Effector memory CD8-positive, alpha-beta T cell (primary cell): ENCODE results near the gene NUMA1.

ENCODE experiments used
- ATAC-seq: fragments of 150-1000 bp; cut with Tn5 transposase; replicated peaks from 2 replicates; pipeline ENCODE4 v1.10.0; 2021; ENCODE audit warnings: mild to moderate bottlenecking, moderate library complexity
- DNase-seq, 3 experiments: peaks; one replicate each; pipeline ENCODE4 v3.0.0; 2021
- H3K27ac Mint-ChIP-seq, 2 donors: one replicate each; pipeline ENCODE4 v1.8.0; 2022; ENCODE audit warnings: mild to moderate bottlenecking in 2 of 2, mixed read lengths in 2 of 2, moderate library complexity in 2 of 2
- H3K27me3 Mint-ChIP-seq, 2 donors: one replicate each; pipeline ENCODE4 v1.8.0; 2022; ENCODE audit warnings: mixed read lengths in 2 of 2
- H3K36me3 Mint-ChIP-seq: one replicate; pipeline ENCODE4 v1.8.0; 2022; ENCODE audit warnings: mild to moderate bottlenecking, moderate library complexity, mixed read lengths; ENCODE audit not compliant: insufficient read depth
- H3K4me1 Mint-ChIP-seq, 2 donors: one replicate each; pipeline ENCODE4 v1.8.0; 2022; ENCODE audit warnings: low read depth in 2 of 2, mixed read lengths in 2 of 2
- H3K4me3 Mint-ChIP-seq, 2 donors: one replicate each; pipeline ENCODE4 v1.8.0; 2022; ENCODE audit warnings: mild to moderate bottlenecking in 2 of 2, mixed read lengths in 2 of 2, moderate library complexity in 2 of 2
- H3K9me3 Mint-ChIP-seq, 2 donors: one replicate each; pipeline ENCODE4 v1.8.0; 2022; ENCODE audit warnings: mixed read lengths in 2 of 2

NUMA1 gene

DNA sequence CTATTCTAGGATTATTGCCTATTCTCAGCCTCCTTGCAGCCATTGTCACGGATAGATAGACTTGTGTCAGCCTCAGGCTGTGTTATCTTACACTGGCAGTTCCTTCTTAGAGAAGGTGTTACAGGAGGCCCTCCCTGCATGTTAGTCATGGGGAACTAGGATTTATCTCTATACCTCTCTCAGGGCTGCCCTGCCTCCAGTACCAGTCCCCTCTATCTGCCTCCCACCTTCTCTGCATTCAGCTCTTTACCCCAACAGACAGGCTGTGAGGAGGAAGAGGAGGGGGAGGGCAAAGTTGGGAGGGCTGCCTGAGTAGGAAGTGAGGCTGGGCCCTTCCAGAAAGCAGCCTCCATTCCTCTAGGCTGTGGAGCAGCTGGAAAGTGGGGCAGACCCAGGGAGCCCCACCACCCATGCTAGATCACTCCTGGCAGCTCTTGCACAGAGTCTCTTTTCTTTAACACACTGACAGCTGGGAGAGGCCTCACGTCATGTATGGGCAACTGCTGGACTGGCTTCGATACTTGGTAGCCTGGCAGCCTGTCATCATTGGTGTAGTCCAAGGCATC lies 84.5 kb downstream of the NUMA1 start:
- DNase-seq: no peak
- Mint-ChIP-seq H3K36me3 (peaks cover 6% of the 10 kb centered on the region), H3K4me1 (peaks cover 24 to 25% of the 10 kb centered on the region in 2 donors), H3K4me3 (no peak overlapping the region), H3K9me3 (no peaks in the 10 kb centered on the region), H3K27ac (peak overlapping the region; percentile 11 to 53), H3K27me3 (no peaks in the 10 kb centered on the region)
- no peak for ATAC-seq

DNA sequence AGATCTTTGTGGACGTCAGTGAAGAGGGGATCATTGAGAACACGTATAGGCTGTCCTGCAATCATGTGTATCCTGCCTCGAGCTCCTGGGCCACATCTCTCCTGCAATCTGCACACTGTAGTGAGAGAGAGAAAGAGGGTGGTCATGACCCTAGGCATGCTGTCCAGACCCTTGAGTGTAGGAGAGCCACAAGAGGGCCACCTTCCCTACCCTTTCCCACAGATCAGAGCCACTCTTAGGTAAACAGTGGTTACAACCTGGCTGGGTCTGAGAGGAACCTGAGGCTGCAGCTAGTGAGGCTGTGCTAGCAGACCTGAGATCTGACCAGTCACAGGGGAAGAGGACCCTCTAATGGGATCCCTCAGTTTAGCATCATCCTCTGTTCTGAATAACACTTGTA lies 85.6 kb downstream of the NUMA1 start:
- Mint-ChIP-seq H3K9me3 (no peaks in the 10 kb centered on the region), H3K27me3 (no peaks in the 10 kb centered on the region), H3K4me3 (no peak overlapping the region), H3K4me1 (peaks cover 19 to 21% of the 10 kb centered on the region in 2 donors), H3K27ac (no peak overlapping the region), H3K36me3 (peaks cover 6% of the 10 kb centered on the region)
- ATAC-seq (no peak), DNase-seq (no peak)

DNA sequence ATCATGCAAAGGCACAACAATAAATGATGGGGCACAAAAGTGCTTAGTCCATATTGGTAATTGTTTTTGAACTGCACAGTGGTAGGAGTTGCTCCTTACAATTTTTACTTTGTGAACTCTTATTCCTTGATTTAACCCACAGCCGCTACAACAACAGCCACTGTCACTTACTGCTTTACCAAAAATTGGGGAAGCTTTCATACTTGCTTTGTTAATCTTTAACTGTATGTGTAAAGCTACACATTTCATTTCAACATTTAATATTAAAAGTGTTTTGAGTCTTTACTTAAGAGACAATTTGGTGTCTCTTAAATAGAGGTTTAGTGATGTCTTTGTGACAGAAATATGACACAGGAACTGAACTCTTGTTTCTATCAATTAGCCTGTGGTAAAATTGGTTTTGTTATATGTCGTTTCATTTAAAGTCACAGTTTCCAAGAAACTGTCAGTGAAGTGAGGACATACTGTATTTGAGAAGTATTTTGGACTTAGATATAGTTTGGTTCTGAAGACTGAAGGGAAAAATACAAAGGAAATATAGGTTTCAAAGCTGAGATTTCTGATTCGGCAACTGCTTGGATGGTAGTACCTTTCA lies 88.1 kb downstream of the NUMA1 start:
- no peaks in the 10 kb centered on the region for H3K27me3 Mint-ChIP-seq
- H3K27ac Mint-ChIP-seq: no peak overlapping the region
- DNase-seq (no peak), ATAC-seq (no peak)
- no peaks in the 10 kb centered on the region for H3K9me3 Mint-ChIP-seq
- H3K36me3 Mint-ChIP-seq: peaks cover 9% of the 10 kb centered on the region
- peaks cover 0 to 4% of the 10 kb centered on the region in 2 donors for H3K4me1 Mint-ChIP-seq
- H3K4me3 Mint-ChIP-seq: no peak overlapping the region

DNA sequence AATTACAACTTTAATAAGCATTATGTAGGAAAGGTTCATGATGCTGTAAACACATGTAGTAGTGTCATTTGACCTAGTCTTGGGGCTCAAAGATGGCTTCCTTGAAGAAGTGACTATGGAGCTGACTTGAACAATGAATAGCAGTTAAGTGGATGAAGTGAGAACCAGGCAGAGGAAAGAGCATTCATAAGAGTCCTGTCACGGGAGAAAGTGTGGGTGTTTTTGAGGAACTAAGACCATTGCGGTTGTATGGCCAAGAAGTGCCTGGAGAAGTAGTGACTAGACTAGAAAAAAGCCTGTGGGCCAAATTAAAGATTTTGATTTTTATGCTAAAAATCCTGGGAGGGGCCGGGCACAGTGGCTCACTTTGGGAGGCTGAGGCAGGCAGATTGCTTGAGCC lies 88.8 kb downstream of the NUMA1 start:
- peak; percentile 36 for ATAC-seq
- Mint-ChIP-seq H3K27ac (no peak overlapping the region), H3K4me3 (no peak overlapping the region), H3K9me3 (no peaks in the 10 kb centered on the region), H3K4me1 (peaks cover 0 to 4% of the 10 kb centered on the region in 2 donors), H3K36me3 (peaks cover 9% of the 10 kb centered on the region), H3K27me3 (no peaks in the 10 kb centered on the region)
- DNase-seq: no peak

DNA sequence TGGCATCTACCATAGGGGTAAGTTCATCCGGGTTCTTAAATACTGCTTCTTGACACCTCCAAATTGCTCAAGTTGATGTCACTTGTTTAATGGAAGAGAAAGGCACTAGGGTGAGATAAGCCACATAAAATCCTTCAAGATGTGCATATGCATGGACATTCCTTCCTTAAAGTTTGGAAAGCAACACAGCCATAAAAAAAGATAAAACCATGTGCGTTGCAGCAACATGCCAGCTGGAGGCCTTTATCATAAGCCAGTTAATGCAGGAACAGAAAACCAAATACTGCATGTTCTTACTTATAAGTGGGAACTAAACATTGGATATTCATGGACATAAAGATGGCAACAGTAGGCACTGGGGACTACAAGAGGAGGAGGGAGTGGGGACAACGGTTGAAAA lies 89.6 kb downstream of the NUMA1 start:
- ATAC-seq (no peak), DNase-seq (no peak)
- H3K4me3 Mint-ChIP-seq: no peak overlapping the region
- peaks cover 0 to 4% of the 10 kb centered on the region in 2 donors for H3K4me1 Mint-ChIP-seq
- no peaks in the 10 kb centered on the region for H3K27me3 Mint-ChIP-seq
- H3K36me3 Mint-ChIP-seq: peaks cover 9% of the 10 kb centered on the region
- H3K27ac Mint-ChIP-seq: peak overlapping the region in 1 of 2 donors; percentile 60
- H3K9me3 Mint-ChIP-seq: no peaks in the 10 kb centered on the region

DNA sequence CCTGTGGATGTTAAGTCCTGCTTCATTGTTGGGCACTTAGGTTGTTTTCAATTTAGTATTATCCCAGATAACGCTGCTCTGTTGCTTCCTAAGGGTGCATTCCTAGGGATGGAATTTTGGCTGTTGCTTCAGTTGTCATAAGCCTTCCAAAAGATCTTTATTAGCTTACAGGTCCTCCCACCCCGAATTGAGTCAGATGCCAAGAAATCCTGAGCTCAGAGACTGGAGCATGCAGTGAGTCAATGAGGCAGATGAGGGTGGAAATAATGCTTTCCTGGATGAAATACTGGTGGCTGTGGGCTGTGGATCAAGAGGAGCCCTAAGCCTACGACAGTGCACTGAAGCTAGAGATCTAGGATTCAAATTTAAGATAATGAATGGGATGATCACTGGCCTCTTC lies 92.3 kb downstream of the NUMA1 start:
- H3K9me3 Mint-ChIP-seq: no peaks in the 10 kb centered on the region

DNA sequence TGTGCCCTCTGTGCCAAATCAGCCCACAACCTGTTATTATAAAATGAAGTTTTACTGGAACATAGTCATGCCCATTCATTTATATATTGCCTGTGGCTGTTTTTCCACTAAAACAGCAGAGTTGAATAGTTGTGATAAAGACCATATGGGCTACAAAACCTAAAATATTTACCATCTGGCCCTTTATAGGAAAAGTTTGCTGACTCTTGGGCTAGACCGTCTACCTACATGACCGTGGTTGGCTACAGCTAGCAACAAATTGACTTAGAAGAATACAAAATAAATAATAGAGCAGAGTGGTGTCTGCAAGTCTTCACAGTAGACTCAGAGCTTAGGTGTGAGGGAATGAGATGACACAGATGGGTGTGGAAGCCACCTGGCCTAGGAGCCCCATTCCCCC lies 92.8 kb downstream of the NUMA1 start:
- no peak for DNase-seq
- Mint-ChIP-seq H3K27ac (no peak overlapping the region), H3K36me3 (peaks cover 6% of the 10 kb centered on the region), H3K4me1 (no peaks in the 10 kb centered on the region), H3K27me3 (no peaks in the 10 kb centered on the region), H3K9me3 (no peaks in the 10 kb centered on the region), H3K4me3 (no peak overlapping the region)
- ATAC-seq: no peak

More for the DNA sequence above, 92.3 kb downstream of the NUMA1 start:
- Mint-ChIP-seq H3K27me3 (no peaks in the 10 kb centered on the region), H3K4me1 (no peaks in the 10 kb centered on the region), H3K36me3 (peaks cover 6% of the 10 kb centered on the region), H3K27ac (peak overlapping the region in 1 of 2 donors; percentile 49), H3K4me3 (no peak overlapping the region)
- no peak for DNase-seq
- ATAC-seq: no peak

DNA sequence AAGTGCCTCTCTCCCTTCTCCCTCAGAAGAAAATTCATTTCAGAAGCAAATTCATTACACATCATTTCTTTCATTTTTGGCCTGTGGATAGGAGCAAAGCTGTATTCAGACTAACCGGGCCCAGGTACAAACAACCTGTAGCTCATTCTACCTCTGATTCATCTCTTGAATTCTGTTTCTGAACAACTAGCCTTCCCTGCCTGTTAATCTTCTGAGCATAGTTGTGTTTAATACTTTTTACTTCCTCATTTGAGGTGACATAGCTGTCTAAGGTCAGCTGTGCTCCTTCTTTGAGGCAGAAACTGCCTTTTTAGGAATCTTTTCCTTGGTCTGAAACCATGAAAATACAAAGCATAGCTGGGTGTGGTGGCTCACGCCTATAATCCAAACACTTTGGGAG lies 94.2 kb downstream of the NUMA1 start:
- Mint-ChIP-seq H3K4me3 (no peak overlapping the region), H3K36me3 (peaks cover 13% of the 10 kb centered on the region), H3K27me3 (no peaks in the 10 kb centered on the region), H3K4me1 (no peaks in the 10 kb centered on the region), H3K27ac (peak overlapping the region in 1 of 2 donors; percentile 36), H3K9me3 (no peaks in the 10 kb centered on the region)
- DNase-seq (no peak), ATAC-seq (no peak)

DNA sequence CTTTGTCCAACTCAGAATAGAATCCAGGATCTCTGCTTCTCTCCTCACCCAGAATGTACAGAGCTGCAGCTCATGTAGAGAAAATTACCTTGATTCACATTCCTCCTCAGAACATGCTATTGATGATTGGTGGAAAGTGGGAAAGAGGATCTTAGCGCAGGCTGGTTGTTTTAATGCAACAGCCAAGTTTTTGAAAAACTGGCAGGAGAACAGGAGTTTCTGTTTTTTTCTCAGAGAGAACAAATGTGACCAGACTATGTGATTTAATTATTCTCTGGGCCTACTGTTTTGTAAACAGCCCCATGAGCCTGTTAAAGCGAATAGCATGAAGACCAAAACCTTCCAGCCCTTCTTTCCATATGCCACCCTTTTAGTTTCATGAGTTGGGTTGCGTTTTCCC lies 100.7 kb downstream of the NUMA1 start:
- ATAC-seq: no peak
- Mint-ChIP-seq H3K4me3 (no peak overlapping the region), H3K4me1 (peaks cover 0 to 3% of the 10 kb centered on the region in 2 donors), H3K9me3 (no peaks in the 10 kb centered on the region), H3K27me3 (no peaks in the 10 kb centered on the region), H3K27ac (no peak overlapping the region), H3K36me3 (peaks cover 12% of the 10 kb centered on the region)
- no peak for DNase-seq

DNA sequence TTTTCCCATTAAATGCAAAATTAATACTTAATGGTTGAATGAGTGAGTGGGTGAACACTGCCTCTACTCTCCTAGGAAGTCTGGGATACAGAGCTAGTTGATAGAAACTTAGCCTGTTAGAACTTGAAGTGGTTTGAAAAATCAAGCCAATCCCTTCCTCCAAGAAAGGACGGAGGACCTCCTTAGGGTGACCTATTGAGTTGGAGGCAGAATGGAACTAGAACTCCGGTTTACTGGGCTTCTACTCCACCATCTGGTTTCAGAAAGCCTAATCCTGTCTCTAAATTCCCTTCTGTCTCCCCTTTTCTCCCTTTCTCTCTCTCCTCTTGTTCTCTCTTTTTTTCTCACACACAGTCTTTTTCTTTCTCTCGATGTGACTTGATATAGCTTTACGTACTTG lies 101.2 kb downstream of the NUMA1 start:
- Mint-ChIP-seq H3K4me1 (peaks cover 0 to 3% of the 10 kb centered on the region in 2 donors), H3K4me3 (no peak overlapping the region), H3K9me3 (no peaks in the 10 kb centered on the region), H3K27ac (no peak overlapping the region), H3K36me3 (peaks cover 12% of the 10 kb centered on the region), H3K27me3 (no peaks in the 10 kb centered on the region)
- DNase-seq (no peak), ATAC-seq (no peak)

DNA sequence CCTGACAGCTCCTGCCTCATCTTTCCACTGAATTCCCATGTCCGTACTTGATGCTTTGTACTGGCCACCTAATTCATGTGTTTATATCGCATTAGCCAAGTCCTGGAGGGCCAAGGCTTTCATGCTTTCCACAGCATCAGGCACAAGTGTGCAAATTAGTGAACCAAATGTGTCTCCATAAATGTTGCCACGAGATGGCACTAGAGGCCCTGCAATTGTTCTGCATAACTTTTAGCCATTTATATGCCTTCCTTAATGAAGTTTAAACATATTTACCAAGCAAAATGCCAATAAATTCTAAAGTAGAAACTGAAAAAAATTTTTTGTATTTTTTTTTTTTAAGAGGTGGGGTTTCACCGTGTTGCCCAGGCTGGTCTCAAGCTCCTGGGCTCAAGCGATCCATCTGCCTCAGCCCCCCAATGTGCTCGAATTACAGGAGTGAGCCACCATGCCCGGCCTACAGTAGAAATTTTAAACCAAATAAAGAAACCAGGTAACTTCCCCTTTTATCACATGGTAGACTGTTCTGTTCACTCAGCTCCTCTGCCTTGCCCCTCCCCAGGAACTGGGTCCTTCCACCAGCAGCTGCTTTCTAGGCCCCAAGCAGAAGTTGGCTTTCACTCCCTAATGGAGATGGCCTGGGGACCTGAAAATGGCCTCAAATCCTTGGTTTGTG lies 102.5 kb downstream of the NUMA1 start:
- peak; percentile 46 to 69 (median 47) for DNase-seq
- Mint-ChIP-seq H3K27ac (no peak overlapping the region), H3K4me1 (peaks cover 0 to 3% of the 10 kb centered on the region in 2 donors), H3K27me3 (no peaks in the 10 kb centered on the region), H3K36me3 (peaks cover 12% of the 10 kb centered on the region), H3K4me3 (no peak overlapping the region), H3K9me3 (no peaks in the 10 kb centered on the region)
- ATAC-seq: peak; percentile 55

DNA sequence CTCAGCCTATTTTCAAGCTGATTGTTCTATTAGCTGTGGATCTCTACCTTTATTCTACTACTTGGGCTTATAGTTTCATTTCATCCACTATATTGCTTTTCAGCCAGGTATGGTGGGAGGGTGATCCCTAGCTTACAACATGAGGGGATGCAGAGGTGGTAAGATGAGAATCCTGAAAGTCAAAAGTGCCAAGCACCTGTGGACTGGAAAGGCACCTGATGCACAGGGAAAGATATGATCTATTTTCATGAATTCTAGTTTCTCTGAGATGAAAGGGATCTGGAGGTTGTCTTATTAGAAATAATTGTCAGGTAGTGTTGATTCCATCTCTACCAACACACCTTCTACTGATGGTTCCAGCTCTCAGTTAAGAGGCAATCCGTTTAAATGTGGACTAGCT lies 103.3 kb downstream of the NUMA1 start:
- Mint-ChIP-seq H3K9me3 (no peaks in the 10 kb centered on the region), H3K4me1 (peaks cover 0 to 3% of the 10 kb centered on the region in 2 donors), H3K36me3 (peaks cover 11% of the 10 kb centered on the region), H3K27ac (no peak overlapping the region), H3K4me3 (no peak overlapping the region), H3K27me3 (no peaks in the 10 kb centered on the region)
- ATAC-seq: no peak
- no peak for DNase-seq

DNA sequence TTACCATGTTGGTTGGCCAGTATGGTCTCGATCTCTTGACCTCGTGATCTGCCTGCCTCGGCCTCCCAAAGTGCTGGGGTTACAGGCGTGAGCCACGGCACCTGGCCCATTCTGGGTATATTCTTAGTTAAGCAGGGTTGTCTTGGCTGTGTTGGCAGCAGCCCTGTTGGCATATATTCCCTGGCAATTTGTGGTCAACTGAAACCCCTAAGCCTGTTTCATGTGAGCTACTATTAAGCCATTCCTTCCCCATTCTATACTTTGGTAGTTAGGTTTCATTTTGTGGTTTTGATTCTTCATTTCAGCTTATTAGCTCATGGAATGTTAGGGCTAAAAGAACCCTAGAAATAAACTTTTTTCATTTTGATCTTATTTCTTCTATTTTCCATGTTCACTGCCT lies 103.8 kb downstream of the NUMA1 start:
- Mint-ChIP-seq H3K36me3 (peaks cover 9% of the 10 kb centered on the region), H3K27ac (no peak overlapping the region), H3K27me3 (no peaks in the 10 kb centered on the region), H3K4me3 (no peak overlapping the region), H3K4me1 (peaks cover 0 to 3% of the 10 kb centered on the region in 2 donors), H3K9me3 (no peaks in the 10 kb centered on the region)
- DNase-seq: no peak
- ATAC-seq: no peak

DNA sequence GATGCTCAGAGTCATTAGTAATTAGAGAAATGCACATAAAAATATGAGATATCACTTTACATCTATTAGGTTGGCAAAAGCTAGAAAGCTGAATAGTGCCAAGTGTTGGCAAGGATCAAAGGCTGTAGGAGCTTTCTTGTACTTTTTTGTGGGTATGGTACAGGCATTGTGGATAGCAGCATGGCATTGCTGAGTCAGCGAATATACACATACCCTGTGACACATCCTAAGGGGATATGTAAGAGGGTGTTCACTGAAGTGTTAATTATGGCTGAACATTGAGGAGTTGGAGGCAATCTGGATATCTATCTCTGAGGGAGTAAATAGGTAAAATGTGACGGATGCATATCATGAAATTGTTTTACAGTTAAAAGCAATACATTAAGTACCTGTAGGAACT lies 108.7 kb downstream of the NUMA1 start:
- no peak for DNase-seq
- Mint-ChIP-seq H3K4me3 (no peak overlapping the region), H3K9me3 (no peaks in the 10 kb centered on the region), H3K4me1 (no peaks in the 10 kb centered on the region), H3K36me3 (peaks cover 20% of the 10 kb centered on the region), H3K27me3 (no peaks in the 10 kb centered on the region), H3K27ac (peak overlapping the region in 1 of 2 donors; percentile 47)
- no peak for ATAC-seq
